ENCODE measurements around the gene ZNF778. TPM values are rescaled to one million over a fixed set of nuclear protein-coding genes. Genes with fewer than 3 reads are reported as not detected.

Gene ZNF778
- total RNA-seq, 1 donor from 2014 or later: 8.1 TPM

Other genes starting within 250 kb of the ZNF778 start
- 0.05 TPM in 1 of 2 replicates, not detected in the other for gene CBFA2T3, start 240.5 kb upstream of the ZNF778 start, total RNA-seq
- gene ACSF3, start 123.9 kb upstream of the ZNF778 start, total RNA-seq: 37.0 and 39.0 TPM in 2 replicates
- gene CDH15, start 46.0 kb upstream of the ZNF778 start, total RNA-seq: not detected in 2 replicates
- 1.3 and 2.6 TPM in 2 replicates for gene SLC22A31, start 17.2 kb upstream of the ZNF778 start, total RNA-seq